Right lobe of liver (tissue), 6 donors: ENCODE measurements around the gene DHRS3. TPM values are rescaled to one million over a fixed set of nuclear protein-coding genes. Genes with fewer than 3 reads are reported as not detected.
A peak's percentile ranks its signal among the peaks of the same experiment; 100 is the strongest.

ENCODE experiments used
- ATAC-seq, 4 donors: fragments of 200-7000 bp; cut with Tn5 transposase; one replicate each; pipeline ENCODE4 v1.9.1; 2020; ENCODE audit warnings: mild to moderate bottlenecking in 4 of 4, moderate library complexity in 4 of 4
- DNase-seq, 3 donors: peaks; one replicate each; pipeline ENCODE4 v3.0.0-alpha.2; 2020
- H3K27ac ChIP-seq, 3 donors: fragments of 200-600 bp; one replicate each; pipeline ENCODE4 v1.8.0; 2022
- H3K27me3 ChIP-seq, 2 donors: fragments of 200-600 bp; one replicate each; pipeline ENCODE4 v1.8.0; 2022
- H3K36me3 ChIP-seq, 4 donors: fragments of 200-600 bp; sonication (generic) in 1 of 4; one replicate each; pipeline versions ENCODE4 v1.5.1 to v1.8.0; 2017 to 2022; ENCODE audit warnings: control low read depth in 1 of 4
- H3K4me1 ChIP-seq, 4 donors: fragments of 200-600 bp; sonication (generic) in 1 of 4; one replicate each; pipeline versions ENCODE4 v1.5.1 to v1.8.0; 2017 to 2022; ENCODE audit warnings: control low read depth in 1 of 4
- H3K4me3 ChIP-seq, 3 donors: fragments of 200-600 bp; one replicate each; pipeline ENCODE4 v1.8.0; 2022
- H3K9me3 ChIP-seq, 4 donors: fragments of 200-600 bp; sonication (generic) in 1 of 4; one replicate each; pipeline versions ENCODE4 v1.5.1 to v1.8.0; 2017 to 2022; ENCODE audit warnings: control low read depth in 1 of 4
- POLR2A ChIP-seq: fragments of 450-650 bp; IDR thresholded peaks from one replicate; pipeline ENCODE4 v1.6.1; 2017; ENCODE audit warnings: antibody characterized with exemption, mild to moderate bottlenecking
- WGBS: methylation state at CpG from one replicate; pipeline ENCODE4 v1.1.6; 2018; ENCODE audit warnings: low coverage, low lambda C conversion rate; ENCODE audit not compliant: insufficient coverage; ENCODE audit errors: missing lambda C conversion rate; 5-methylcytosine and 5-hydroxymethylcytosine counted together
- intact Hi-C, 2 donors: fragments of 100-400 bp; cut with DNase I; formaldehyde crosslinking; loops; one replicate each; pipeline versions ENCODE4 v1.11.2 to v1.14.1; 2022
- total RNA-seq, 6 experiments: library from RNA; depleted of rRNA in 2 of 6; stranded (reverse); fragments of >200 nt in 2 of 6; fragmentation: NEBNext Ultra II Directional in 3 of 6; extraction: Animal tissue kit (Norgen Biotek cat#: 25700) in 3 of 6; gene quantifications; one replicate each; pipeline versions ENCODE4 v1.1.0 to v1.2.4, GENCODE V29; 2016 to 2023
- TF ChIP-seq, protein P1 (sequence below), 4 donors: fragments of 200-600 bp in 3 of 4; fragments of 450-650 bp in 1 of 4; IDR thresholded peaks; one replicate each; pipeline versions ENCODE4 v1.5.1 to v1.8.0; 2016 to 2022; ENCODE audit warnings: antibody characterized with exemption in 4 of 4, mild to moderate bottlenecking in 2 of 4
- donor health status: DM: no; HTN: yes; CAD: no.
- donor health status: DM: no; HTN: no; CAD: no.
- donor health status: DM: no; HTN: no; CAD: no.
- donor health status: DM: no; HTN: yes; CAD: no.
- donor health status: DM: no; HTN: yes; CAD: no.

Gene DHRS3
- total RNA-seq, 6 experiments from 2014 or later: 132 to 252 (median 172) TPM

DNA sequence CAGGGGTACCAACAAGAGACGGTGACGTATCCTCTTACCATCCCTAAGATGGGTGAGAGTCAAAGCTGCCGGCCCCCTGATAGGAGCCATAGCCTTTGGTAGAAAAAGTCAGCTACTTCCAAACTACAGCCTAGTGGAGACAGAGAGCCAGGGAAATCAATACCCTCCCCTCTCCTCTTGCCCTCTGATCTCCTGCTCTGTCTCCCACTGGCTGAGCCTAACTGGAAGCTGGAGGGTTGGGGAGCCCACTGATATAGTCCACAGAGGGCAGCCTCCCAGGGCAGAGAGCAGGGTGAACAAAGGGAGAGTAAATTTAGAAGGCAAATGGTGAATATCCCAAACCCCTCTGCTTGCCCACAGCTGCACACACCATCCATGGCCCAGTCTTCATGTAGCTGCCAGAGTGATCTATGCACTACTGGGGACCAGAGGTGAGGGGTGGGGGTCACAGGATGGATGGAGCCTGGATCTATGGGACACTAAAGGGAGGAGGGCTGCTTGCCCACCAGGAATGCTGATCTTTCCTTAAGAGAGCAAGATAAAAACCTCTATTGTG is 80.0 kb downstream of the DHRS3 start:
- Histone ChIP-seq H3K36me3 (no peaks in the 10 kb centered on the region), H3K4me3 (no peak overlapping the region), H3K9me3 (no peaks in the 10 kb centered on the region), H3K27me3 (no peaks in the 10 kb centered on the region), H3K4me1 (peaks cover 0 to 19% (median 7%) of the 10 kb centered on the region in 4 donors), H3K27ac (no peak overlapping the region)
- DNase-seq: no peak
- intact Hi-C loops: no loop called here
- TF ChIP-seq, protein P1, sequence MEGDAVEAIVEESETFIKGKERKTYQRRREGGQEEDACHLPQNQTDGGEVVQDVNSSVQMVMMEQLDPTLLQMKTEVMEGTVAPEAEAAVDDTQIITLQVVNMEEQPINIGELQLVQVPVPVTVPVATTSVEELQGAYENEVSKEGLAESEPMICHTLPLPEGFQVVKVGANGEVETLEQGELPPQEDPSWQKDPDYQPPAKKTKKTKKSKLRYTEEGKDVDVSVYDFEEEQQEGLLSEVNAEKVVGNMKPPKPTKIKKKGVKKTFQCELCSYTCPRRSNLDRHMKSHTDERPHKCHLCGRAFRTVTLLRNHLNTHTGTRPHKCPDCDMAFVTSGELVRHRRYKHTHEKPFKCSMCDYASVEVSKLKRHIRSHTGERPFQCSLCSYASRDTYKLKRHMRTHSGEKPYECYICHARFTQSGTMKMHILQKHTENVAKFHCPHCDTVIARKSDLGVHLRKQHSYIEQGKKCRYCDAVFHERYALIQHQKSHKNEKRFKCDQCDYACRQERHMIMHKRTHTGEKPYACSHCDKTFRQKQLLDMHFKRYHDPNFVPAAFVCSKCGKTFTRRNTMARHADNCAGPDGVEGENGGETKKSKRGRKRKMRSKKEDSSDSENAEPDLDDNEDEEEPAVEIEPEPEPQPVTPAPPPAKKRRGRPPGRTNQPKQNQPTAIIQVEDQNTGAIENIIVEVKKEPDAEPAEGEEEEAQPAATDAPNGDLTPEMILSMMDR (IDR thresholded peaks at IDR 0.05): no peak
- no peak for TF ChIP-seq POLR2A
- ATAC-seq: no peak
- 77% methylated on average over 2 of the region's 3 CpGs for WGBS

DNA sequence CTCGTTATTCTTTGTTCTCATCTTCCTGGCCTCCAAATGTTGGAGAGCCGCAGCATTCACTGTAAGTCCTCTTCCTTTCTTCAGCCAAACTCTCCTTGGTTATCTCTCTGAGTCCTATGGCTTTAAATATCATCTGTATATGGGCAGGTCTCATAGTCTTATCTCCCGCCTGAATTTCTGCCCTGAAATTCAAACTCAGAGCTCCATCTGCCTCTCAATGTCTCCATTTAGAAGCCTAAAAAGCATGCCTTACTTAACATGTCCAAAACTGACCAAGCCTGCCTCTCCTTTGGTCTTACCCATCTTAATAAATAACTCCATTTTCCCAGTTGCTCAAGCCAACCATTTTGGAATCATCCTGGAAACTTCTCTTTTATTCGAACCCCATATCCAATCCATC is 80.7 kb downstream of the DHRS3 start:
- intact Hi-C loops: no loop called here
- no peaks in the 10 kb centered on the region for H3K27me3 ChIP-seq
- WGBS: 95% methylated on average over 4 of the region's 4 CpGs

GRCh38 chr1:12536023-12536639 is 81.9 kb downstream of the DHRS3 start:
- DNase-seq: no peak
- no peak overlapping the region for H3K27ac ChIP-seq
- H3K4me3 ChIP-seq: no peak overlapping the region
- H3K27me3 ChIP-seq: no peaks in the 10 kb centered on the region
- intact Hi-C loops: no loop called here
- 91% methylated on average over 1 of the region's 1 CpG for WGBS
- no peaks in the 10 kb centered on the region for H3K9me3 ChIP-seq
- no peaks in the 10 kb centered on the region for H3K36me3 ChIP-seq
- TF ChIP-seq POLR2A: no peak
- TF ChIP-seq, protein P1 (IDR thresholded peaks at IDR 0.05): no peak
- no peak for ATAC-seq
- peaks cover 0 to 24% (median 3%) of the 10 kb centered on the region in 4 donors for H3K4me1 ChIP-seq

More for the DNA sequence above, 80.7 kb downstream of the DHRS3 start:
- Histone ChIP-seq H3K36me3 (no peaks in the 10 kb centered on the region), H3K27ac (no peak overlapping the region), H3K4me3 (no peak overlapping the region), H3K9me3 (no peaks in the 10 kb centered on the region), H3K4me1 (peaks cover 0 to 24% (median 7%) of the 10 kb centered on the region in 4 donors)
- no peak for DNase-seq
- ATAC-seq: no peak
- TF ChIP-seq, protein P1 (IDR thresholded peaks at IDR 0.05): no peak
- TF ChIP-seq POLR2A: no peak

DNA sequence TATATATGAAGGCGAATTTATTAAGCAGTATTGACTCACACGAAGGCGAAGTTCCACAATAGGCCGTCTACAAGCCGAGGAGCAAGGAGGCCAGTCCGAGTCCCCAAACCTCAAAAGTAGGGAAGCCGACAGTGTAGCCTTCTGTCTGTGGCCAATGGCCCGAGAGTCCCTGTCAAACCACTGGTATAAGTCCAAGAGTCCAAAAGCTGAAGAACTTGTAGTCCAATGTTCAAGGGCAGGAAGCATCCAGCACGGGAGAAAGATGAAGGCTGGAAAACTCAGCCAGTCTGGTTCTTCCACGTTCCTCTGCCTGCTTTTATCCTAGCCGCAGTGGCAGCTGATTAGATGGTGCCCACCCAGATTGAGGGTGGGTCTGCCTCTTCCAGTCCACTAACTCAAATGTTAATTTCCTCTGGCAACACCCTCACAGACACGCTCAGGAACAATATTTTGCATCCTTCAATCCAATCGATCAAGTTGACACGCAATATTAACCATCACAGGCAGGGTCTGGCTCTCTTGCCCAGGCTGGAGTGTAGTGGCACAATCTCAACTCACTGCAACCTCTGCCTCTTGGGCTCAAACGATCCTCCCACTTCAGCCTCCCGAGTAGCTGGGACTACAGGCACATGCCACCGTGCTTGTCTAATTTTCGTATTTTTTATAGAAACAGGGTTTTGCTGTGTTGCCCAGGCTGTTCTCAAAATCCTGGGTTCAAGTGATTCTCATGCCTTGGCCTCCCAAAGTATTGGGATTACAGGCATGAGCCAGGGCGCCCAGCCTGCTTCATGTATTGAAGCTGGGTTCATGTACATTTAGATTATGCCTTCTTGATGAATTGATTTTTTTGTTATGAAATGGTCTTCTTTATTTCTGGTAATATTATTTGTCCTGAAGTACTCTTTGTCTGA is 85.3 kb downstream of the DHRS3 start:
- intact Hi-C loops: no loop called here
- Histone ChIP-seq H3K9me3 (no peaks in the 10 kb centered on the region), H3K27ac (peak overlapping the region in 1 of 3 donors; percentile 95), H3K4me3 (no peak overlapping the region), H3K4me1 (peaks cover 0 to 44% (median 9%) of the 10 kb centered on the region in 4 donors), H3K36me3 (no peaks in the 10 kb centered on the region), H3K27me3 (no peaks in the 10 kb centered on the region)
- TF ChIP-seq, protein P1 (IDR thresholded peaks at IDR 0.05): no peak
- no peak for TF ChIP-seq POLR2A
- ATAC-seq (no peak), DNase-seq (peak in 1 of 3 donors; percentile 44)
- 82% methylated on average over 15 of the region's 19 CpGs for WGBS
